ENCODE measurements around the gene SUSD5. TPM values are rescaled to one million over a fixed set of nuclear protein-coding genes. Genes with fewer than 3 reads are reported as not detected.

The SUSD5 gene
- total RNA-seq, 4 donors from 2014 or later, result 0.33 to 2.0 (median 0.45) TPM

- TF ChIP-seq, protein P1, sequence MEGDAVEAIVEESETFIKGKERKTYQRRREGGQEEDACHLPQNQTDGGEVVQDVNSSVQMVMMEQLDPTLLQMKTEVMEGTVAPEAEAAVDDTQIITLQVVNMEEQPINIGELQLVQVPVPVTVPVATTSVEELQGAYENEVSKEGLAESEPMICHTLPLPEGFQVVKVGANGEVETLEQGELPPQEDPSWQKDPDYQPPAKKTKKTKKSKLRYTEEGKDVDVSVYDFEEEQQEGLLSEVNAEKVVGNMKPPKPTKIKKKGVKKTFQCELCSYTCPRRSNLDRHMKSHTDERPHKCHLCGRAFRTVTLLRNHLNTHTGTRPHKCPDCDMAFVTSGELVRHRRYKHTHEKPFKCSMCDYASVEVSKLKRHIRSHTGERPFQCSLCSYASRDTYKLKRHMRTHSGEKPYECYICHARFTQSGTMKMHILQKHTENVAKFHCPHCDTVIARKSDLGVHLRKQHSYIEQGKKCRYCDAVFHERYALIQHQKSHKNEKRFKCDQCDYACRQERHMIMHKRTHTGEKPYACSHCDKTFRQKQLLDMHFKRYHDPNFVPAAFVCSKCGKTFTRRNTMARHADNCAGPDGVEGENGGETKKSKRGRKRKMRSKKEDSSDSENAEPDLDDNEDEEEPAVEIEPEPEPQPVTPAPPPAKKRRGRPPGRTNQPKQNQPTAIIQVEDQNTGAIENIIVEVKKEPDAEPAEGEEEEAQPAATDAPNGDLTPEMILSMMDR (IDR thresholded peaks at IDR 0.05; ENCODE audit: low read depth), result no peak
Observed at GRCh38 chr3:33237439-33237838, 18.8 kb upstream of the SUSD5 start.

DNA sequence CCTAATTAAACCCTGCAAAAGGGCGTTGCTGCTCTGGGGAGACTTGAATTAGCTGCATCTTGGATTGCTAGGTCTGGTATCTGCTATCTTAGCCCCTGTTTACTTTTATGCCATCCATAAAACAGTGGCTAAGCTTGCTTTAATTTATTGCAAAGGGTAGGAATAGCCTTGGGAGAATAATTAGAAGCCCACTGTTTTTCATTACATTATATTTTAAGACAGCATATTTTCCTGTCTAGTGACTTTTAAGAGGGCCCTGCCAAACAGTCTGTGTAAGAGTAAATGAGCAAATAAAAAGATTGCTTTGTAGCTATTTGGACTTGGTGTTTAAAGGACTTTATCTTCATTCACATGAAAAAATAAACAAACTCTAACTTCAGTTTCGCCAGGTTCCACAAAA, 17.4 kb upstream of the SUSD5 start:
- TF ChIP-seq, protein P1 (IDR thresholded peaks at IDR 0.05; ENCODE audit: low read depth), result no peak

- TF ChIP-seq, protein P1 (IDR thresholded peaks at IDR 0.05; ENCODE audit: low read depth), result no peak
Observed at GRCh38 chr3:33233884-33234283, 15.3 kb upstream of the SUSD5 start.

DNA sequence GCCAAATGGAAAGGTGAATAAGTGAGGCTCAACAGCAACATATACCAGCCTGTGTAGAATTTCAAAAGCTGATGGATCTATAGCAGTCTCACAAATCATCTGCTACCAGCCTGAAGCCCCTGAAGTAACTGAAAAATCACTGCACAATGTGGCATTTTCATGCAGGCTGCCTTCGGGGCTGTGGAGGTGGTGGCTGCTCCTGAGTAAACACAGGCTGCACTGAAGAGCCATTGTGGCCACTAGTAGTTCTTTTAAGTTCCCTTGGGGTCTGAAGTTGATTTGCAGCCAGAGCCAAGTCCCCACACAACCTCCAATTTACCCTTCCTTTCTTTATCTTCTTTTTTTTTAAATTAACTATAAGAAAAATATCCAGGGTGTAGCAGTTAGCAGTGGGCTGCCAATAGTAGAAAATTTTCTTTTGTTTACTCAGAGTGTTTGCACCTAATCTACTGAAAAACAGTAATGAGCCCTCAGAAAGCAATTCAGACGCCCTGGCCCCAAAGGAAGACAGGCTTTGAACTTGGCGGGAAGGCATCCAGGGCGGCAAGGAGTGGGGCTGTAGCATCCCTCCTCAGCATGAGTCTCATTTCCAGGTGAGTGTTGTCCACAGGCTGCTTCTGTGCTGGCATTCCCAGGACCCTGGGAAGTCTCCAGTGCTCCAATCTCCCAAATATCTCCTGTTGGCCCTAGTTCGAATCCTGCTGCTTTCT, 13.3 kb upstream of the SUSD5 start:
- TF ChIP-seq, protein P1 (IDR thresholded peaks at IDR 0.05; ENCODE audit: low read depth), result no peak

DNA sequence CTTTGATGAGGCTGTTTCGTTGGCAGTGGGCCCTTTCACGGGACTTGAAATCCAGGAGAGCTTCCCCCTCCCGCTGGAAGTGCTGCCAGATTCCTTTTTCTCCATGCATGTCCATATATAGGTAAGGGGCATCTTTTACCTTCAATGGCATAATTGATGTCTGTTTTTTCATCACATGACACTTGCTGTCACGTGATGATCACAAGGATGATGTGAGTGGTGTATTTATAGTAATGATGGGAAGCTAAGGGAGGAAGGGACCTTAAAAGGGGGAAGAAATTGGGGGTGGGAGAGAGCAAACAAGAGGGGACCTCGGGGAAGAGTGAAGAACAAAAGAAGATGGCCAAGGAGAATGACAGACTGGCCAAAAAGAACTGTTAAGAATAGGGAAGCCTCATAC, 11.3 kb upstream of the SUSD5 start:
- TF ChIP-seq, protein P1 (IDR thresholded peaks at IDR 0.05; ENCODE audit: low read depth), result no peak

- TF ChIP-seq, protein P1 (IDR thresholded peaks at IDR 0.05; ENCODE audit: low read depth), result no peak
Observed at GRCh38 chr3:33229066-33229465, 10.5 kb upstream of the SUSD5 start.

DNA sequence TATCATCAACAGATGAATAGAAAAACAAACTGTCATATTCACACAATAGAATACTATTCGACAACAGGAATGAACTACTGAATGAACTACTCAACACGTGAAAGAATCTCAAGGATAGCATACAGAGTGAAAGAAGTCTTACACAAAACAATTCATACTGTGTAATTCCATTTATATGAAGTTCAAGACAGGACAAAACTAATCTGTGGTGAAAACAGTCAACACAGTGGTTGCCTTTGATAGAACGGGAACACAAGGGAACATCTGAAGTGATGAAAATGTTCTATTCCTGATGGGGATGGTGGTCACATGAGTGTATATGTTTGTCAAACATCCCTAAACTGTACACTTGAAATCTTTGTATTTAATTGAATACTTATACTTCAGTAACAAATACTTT, 2.6 kb upstream of the SUSD5 start:
- TF ChIP-seq, protein P1 (IDR thresholded peaks at IDR 0.05; ENCODE audit: low read depth), result no peak

All from subcutaneous adipose tissue (tissue), 4 donors.